ENCODE data around the gene NXPH1. TPM values are rescaled to one million over a fixed set of nuclear protein-coding genes. Genes with fewer than 3 reads are reported as not detected.

Gene NXPH1
- total RNA-seq, 1 donor from 2014 or later, result not detected

GRCh38 chr7:8507566-8507965 is 74.2 kb downstream of the NXPH1 start:
- no peak overlapping the region for H3K27ac Mint-ChIP-seq
- H3K4me3 Mint-ChIP-seq, result no peak overlapping the region
- Histone ChIP-seq H4K20me1 (ENCODE audit: low read depth) (no peaks in the 10 kb centered on the region), H3K36me3 (no peaks in the 10 kb centered on the region), H3K27ac (no peak overlapping the region), H3K27me3 (no peaks in the 10 kb centered on the region), H3F3A (ENCODE audit: low read depth) (no peaks in the 10 kb centered on the region), H3K9me3 (ENCODE audit: low read depth) (no peaks in the 10 kb centered on the region), H3K4me3 (no peak overlapping the region), H3K9ac (no peak overlapping the region), H3K79me2 (ENCODE audit: low read depth) (no peaks in the 10 kb centered on the region), H2AFZ (replicated peaks) (peak overlapping the region; percentile 19), H3K4me1 (peaks cover 12% of the 10 kb centered on the region), H3K4me2 (no peak overlapping the region)
- no peaks in the 10 kb centered on the region for H3K36me3 Mint-ChIP-seq
- H3K27me3 Mint-ChIP-seq (ENCODE audit: insufficient read depth, low read depth), result peaks cover 2% of the 10 kb centered on the region
- no peak for TF ChIP-seq EZH2 (IDR thresholded peaks at IDR 0.05)
- TF ChIP-seq CTCF (IDR thresholded peaks at IDR 0.05), result no peak
- no peak for TF ChIP-seq EZH2phosphoT487 (IDR thresholded peaks at IDR 0.05)
- no peaks in the 10 kb centered on the region for H3K9me3 Mint-ChIP-seq
- no peak for DNase-seq (ENCODE audit: low spot score)
- H3K4me1 Mint-ChIP-seq, result no peaks in the 10 kb centered on the region

GRCh38 chr7:8509621-8510020 is 76.2 kb downstream of the NXPH1 start:
- no peak for DNase-seq (ENCODE audit: low spot score)
- H3K4me1 ChIP-seq, result peaks cover 12% of the 10 kb centered on the region
- H3K4me3 Mint-ChIP-seq, result no peak overlapping the region
- no peak overlapping the region for H3K4me2 ChIP-seq
- H3K79me2 ChIP-seq (ENCODE audit: low read depth), result no peaks in the 10 kb centered on the region
- H3K4me1 Mint-ChIP-seq, result no peaks in the 10 kb centered on the region
- H3K9me3 Mint-ChIP-seq, result no peaks in the 10 kb centered on the region
- TF ChIP-seq EZH2 (IDR thresholded peaks at IDR 0.05), result no peak
- TF ChIP-seq CTCF (IDR thresholded peaks at IDR 0.05), result no peak
- no peak for TF ChIP-seq EZH2phosphoT487 (IDR thresholded peaks at IDR 0.05)
- no peaks in the 10 kb centered on the region for H3K27me3 ChIP-seq
- H3K27ac ChIP-seq, result no peak overlapping the region
- no peaks in the 10 kb centered on the region for H3K9me3 ChIP-seq (ENCODE audit: low read depth)
- peaks cover 2% of the 10 kb centered on the region for H3K27me3 Mint-ChIP-seq (ENCODE audit: insufficient read depth, low read depth)
- H4K20me1 ChIP-seq (ENCODE audit: low read depth), result no peaks in the 10 kb centered on the region
- H3F3A ChIP-seq (ENCODE audit: low read depth), result no peaks in the 10 kb centered on the region
- H3K4me3 ChIP-seq, result no peak overlapping the region
- H3K36me3 Mint-ChIP-seq, result no peaks in the 10 kb centered on the region
- no peak overlapping the region for H2AFZ ChIP-seq (replicated peaks)
- H3K27ac Mint-ChIP-seq, result peak overlapping the region; percentile 46
- no peak overlapping the region for H3K9ac ChIP-seq
- no peaks in the 10 kb centered on the region for H3K36me3 ChIP-seq

GRCh38 chr7:8511855-8512254 is 78.4 kb downstream of the NXPH1 start:
- Histone ChIP-seq H4K20me1 (ENCODE audit: low read depth) (no peaks in the 10 kb centered on the region), H3K27me3 (no peaks in the 10 kb centered on the region), H3K4me2 (no peak overlapping the region), H3K36me3 (no peaks in the 10 kb centered on the region), H3K4me3 (no peak overlapping the region), H3K9ac (no peak overlapping the region), H3K27ac (no peak overlapping the region), H3K4me1 (peaks cover 12% of the 10 kb centered on the region), H2AFZ (replicated peaks) (no peak overlapping the region), H3K9me3 (ENCODE audit: low read depth) (no peaks in the 10 kb centered on the region), H3K79me2 (ENCODE audit: low read depth) (no peaks in the 10 kb centered on the region), H3F3A (ENCODE audit: low read depth) (no peaks in the 10 kb centered on the region)
- Mint-ChIP-seq H3K9me3 (no peaks in the 10 kb centered on the region), H3K4me3 (no peak overlapping the region), H3K27ac (no peak overlapping the region), H3K27me3 (ENCODE audit: insufficient read depth, low read depth) (peaks cover 2% of the 10 kb centered on the region), H3K4me1 (no peaks in the 10 kb centered on the region), H3K36me3 (no peaks in the 10 kb centered on the region)
- DNase-seq (ENCODE audit: low spot score), result no peak
- no peak for TF ChIP-seq CTCF (IDR thresholded peaks at IDR 0.05)
- no peak for TF ChIP-seq EZH2phosphoT487 (IDR thresholded peaks at IDR 0.05)
- TF ChIP-seq EZH2 (IDR thresholded peaks at IDR 0.05), result no peak
